ENCODE measurements around the gene RIN3.

GRCh38 chr14:92711976-92712653, 198.5 kb downstream of the RIN3 start:
- TF ChIP-seq CTCF (IDR thresholded peaks at IDR 0.05) (no peak), POLR2A (IDR thresholded peaks at IDR 0.05) (no peak)
